ENCODE data around the gene CFDP1. TPM values are rescaled to one million over a fixed set of nuclear protein-coding genes. Genes with fewer than 3 reads are reported as not detected.

Gene CFDP1
- total RNA-seq, 1 experiment from 2014 or later: 97.6 TPM

DNA sequence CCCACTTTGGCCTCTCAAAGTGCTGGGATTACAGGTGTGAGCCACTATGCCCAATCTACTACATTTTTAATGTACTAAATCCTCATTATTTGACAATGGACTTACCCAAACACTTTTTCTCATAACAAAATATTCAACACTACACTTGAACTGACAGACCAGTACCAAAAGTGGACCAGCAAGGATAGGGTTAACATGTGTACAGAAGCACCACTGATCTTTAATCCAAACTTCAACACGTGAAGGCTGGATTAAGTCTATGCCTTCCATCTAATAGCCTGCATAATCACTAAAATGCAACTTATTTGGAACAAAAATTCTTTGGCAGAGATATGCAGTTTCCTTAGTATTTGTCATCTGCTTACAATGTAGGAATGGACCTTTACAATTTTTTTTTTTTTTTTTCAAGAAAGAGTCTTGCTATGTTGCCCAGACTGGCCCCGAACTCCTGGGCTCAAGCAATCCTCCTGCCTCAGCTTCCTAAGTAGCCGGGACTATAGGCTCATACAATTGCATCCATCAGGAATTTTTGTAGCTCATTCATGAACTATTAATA, 121.8 kb downstream of the CFDP1 start:
- Histone ChIP-seq H3K4me3 (ENCODE audit: low read depth, low read length, poor library complexity, severe bottlenecking) (no peak overlapping the region), H3K27ac (ENCODE audit: low read depth, low read length, poor library complexity, severe bottlenecking) (no peak overlapping the region), H3K9me3 (ENCODE audit: low read depth, low read length, poor library complexity, severe bottlenecking) (no peaks in the 10 kb centered on the region), H3K36me3 (ENCODE audit: insufficient read depth, low read length, poor library complexity, severe bottlenecking) (peaks cover 4% of the 10 kb centered on the region), H3K4me1 (ENCODE audit: insufficient read depth, low read length, poor library complexity, severe bottlenecking) (peaks cover 30% of the 10 kb centered on the region), H3K27me3 (replicated peaks; ENCODE audit: insufficient read depth, low read depth, low read length, poor library complexity) (no peaks in the 10 kb centered on the region)
- intact Hi-C loops (cut with micrococcal nuclease; ENCODE audit: unreplicated experiment): no loop called here
- BruUV-seq (replicated peaks): no TSS peak
- CTCF ChIA-PET: no interaction called here
- POLR2A ChIA-PET (ENCODE audit: low non-redundant PET): interaction anchor here (0.6 kb wide), 1 partner anchor 9 kb away, joined by 3 read pairs; no protein-coding TSS in a partner anchor
- TF ChIP-seq, protein P1, sequence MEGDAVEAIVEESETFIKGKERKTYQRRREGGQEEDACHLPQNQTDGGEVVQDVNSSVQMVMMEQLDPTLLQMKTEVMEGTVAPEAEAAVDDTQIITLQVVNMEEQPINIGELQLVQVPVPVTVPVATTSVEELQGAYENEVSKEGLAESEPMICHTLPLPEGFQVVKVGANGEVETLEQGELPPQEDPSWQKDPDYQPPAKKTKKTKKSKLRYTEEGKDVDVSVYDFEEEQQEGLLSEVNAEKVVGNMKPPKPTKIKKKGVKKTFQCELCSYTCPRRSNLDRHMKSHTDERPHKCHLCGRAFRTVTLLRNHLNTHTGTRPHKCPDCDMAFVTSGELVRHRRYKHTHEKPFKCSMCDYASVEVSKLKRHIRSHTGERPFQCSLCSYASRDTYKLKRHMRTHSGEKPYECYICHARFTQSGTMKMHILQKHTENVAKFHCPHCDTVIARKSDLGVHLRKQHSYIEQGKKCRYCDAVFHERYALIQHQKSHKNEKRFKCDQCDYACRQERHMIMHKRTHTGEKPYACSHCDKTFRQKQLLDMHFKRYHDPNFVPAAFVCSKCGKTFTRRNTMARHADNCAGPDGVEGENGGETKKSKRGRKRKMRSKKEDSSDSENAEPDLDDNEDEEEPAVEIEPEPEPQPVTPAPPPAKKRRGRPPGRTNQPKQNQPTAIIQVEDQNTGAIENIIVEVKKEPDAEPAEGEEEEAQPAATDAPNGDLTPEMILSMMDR (conservative IDR thresholded peaks at IDR 0.05; ENCODE audit: low read depth, low read length): no peak
- no peak for TF ChIP-seq EZH2 (IDR thresholded peaks at IDR 0.05; ENCODE audit: borderline replicate concordance, low read depth, low read length, poor library complexity, severe bottlenecking)
- no peak for DNase-seq (ENCODE audit: low spot score)

DNA sequence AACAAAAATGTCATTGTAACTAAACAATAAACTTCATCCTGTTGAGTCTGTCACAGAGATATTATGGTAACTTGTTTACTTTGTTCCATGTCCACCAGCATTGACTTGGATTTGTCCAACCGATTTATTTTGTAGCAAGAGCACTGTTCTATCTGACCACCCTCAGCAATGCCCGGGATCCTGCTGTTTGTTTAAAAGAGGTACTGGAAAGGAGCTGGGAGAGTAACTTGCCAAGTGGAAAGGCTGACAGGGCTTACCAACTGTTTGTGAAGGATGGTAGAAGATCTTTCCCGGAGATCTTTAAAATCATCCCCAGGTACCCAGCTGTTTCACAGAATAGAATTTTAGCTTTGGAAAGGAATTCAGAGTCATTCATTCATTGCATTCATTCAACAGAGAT, 122.8 kb downstream of the CFDP1 start:
- peaks cover 39% of the 10 kb centered on the region for H3K4me1 ChIP-seq (ENCODE audit: insufficient read depth, low read length, poor library complexity, severe bottlenecking)
- no peak overlapping the region for H3K4me3 ChIP-seq (ENCODE audit: low read depth, low read length, poor library complexity, severe bottlenecking)
- POLR2A ChIA-PET (ENCODE audit: low non-redundant PET): interaction anchor here (0.6 kb wide), 2 partner anchors 10 to 180 kb away, joined by 3 to 4 read pairs; no protein-coding TSS in a partner anchor
- H3K27ac ChIP-seq (ENCODE audit: low read depth, low read length, poor library complexity, severe bottlenecking): no peak overlapping the region
- peaks cover 4% of the 10 kb centered on the region for H3K36me3 ChIP-seq (ENCODE audit: insufficient read depth, low read length, poor library complexity, severe bottlenecking)
- no TSS peak for BruUV-seq (replicated peaks)
- CTCF ChIA-PET: no interaction called here
- H3K27me3 ChIP-seq (replicated peaks; ENCODE audit: insufficient read depth, low read depth, low read length, poor library complexity): no peaks in the 10 kb centered on the region
- no peak for DNase-seq (ENCODE audit: low spot score)
- intact Hi-C loops (cut with micrococcal nuclease; ENCODE audit: unreplicated experiment): no loop called here
- TF ChIP-seq, protein P1 (conservative IDR thresholded peaks at IDR 0.05; ENCODE audit: low read depth, low read length): no peak
- TF ChIP-seq EZH2 (IDR thresholded peaks at IDR 0.05; ENCODE audit: borderline replicate concordance, low read depth, low read length, poor library complexity, severe bottlenecking): no peak
- H3K9me3 ChIP-seq (ENCODE audit: low read depth, low read length, poor library complexity, severe bottlenecking): no peaks in the 10 kb centered on the region

DNA sequence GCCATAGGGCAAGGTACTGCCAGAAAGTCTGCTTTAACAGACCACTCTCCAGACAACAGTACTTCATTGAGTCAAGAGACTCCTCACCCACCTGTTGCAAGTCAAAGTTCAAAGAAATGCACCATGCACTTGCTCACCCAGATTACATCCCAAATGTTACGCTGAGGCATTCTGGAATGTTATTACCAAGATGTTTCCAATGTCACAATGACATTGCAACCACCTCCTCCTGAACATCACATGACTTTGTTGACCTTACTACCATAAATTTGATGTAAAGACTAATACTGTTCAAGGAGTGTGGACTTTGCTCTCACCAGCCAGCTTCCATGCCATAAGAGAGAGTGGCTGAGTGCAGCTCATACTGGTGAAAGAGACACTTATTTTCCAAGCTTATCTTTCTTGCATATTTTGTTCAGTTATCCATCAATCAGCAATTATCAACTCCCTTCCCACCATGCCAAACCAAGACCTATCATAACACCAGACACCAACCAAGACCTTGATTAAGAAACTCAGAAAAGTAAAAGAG, 123.3 kb downstream of the CFDP1 start:
- no peak for DNase-seq (ENCODE audit: low spot score)
- peaks cover 41% of the 10 kb centered on the region for H3K4me1 ChIP-seq (ENCODE audit: insufficient read depth, low read length, poor library complexity, severe bottlenecking)
- peaks cover 4% of the 10 kb centered on the region for H3K36me3 ChIP-seq (ENCODE audit: insufficient read depth, low read length, poor library complexity, severe bottlenecking)
- intact Hi-C loops (cut with micrococcal nuclease; ENCODE audit: unreplicated experiment): no loop called here
- H3K4me3 ChIP-seq (ENCODE audit: low read depth, low read length, poor library complexity, severe bottlenecking): no peak overlapping the region
- POLR2A ChIA-PET (ENCODE audit: low non-redundant PET): no interaction called here
- no peak for TF ChIP-seq EZH2 (IDR thresholded peaks at IDR 0.05; ENCODE audit: borderline replicate concordance, low read depth, low read length, poor library complexity, severe bottlenecking)
- TF ChIP-seq, protein P1 (conservative IDR thresholded peaks at IDR 0.05; ENCODE audit: low read depth, low read length): no peak
- no peak overlapping the region for H3K27ac ChIP-seq (ENCODE audit: low read depth, low read length, poor library complexity, severe bottlenecking)
- CTCF ChIA-PET: no interaction called here
- no peaks in the 10 kb centered on the region for H3K27me3 ChIP-seq (replicated peaks; ENCODE audit: insufficient read depth, low read depth, low read length, poor library complexity)
- no peaks in the 10 kb centered on the region for H3K9me3 ChIP-seq (ENCODE audit: low read depth, low read length, poor library complexity, severe bottlenecking)
- BruUV-seq (replicated peaks): no TSS peak
